K562 (cell line): ENCODE results near the gene PLEKHH2.

Experiments used
- E2F5 ChIP-seq: sonication (generic); formaldehyde crosslinking; IDR thresholded peaks from 2 replicates; pipeline ENCODE4 v1.8.0; 2022; ENCODE audit warnings: mild to moderate bottlenecking, missing genetic modification reagents
- EZH2 ChIP-seq: IDR thresholded peaks from 2 replicates; pipeline ENCODE4 v1.6.1; 2012; ENCODE audit warnings: low read depth, mild to moderate bottlenecking, inconsistent platforms, low read length, borderline replicate concordance
- HES1 ChIP-seq: fragments of 450-650 bp; IDR thresholded peaks from 2 replicates; pipeline ENCODE4 v1.6.1; 2016; ENCODE audit warnings: low read depth, mild to moderate bottlenecking, moderate library complexity
- HNRNPL ChIP-seq: fragments of 200-400 bp; formaldehyde crosslinking; IDR thresholded peaks from 2 replicates; pipeline ENCODE4 v1.6.1; 2017; ENCODE audit warnings: low read depth, mild to moderate bottlenecking, low read length
- KDM5B ChIP-seq: fragments of 200-600 bp; sonication (generic); IDR thresholded peaks from 2 replicates; pipeline ENCODE4 v1.6.1; 2012; ENCODE audit warnings: low read depth, mild to moderate bottlenecking, moderate library complexity, low read length, control low read depth, inconsistent platforms; ENCODE audit not compliant: insufficient replicate concordance
- MAFK ChIP-seq: IDR thresholded peaks from 2 replicates; pipeline ENCODE4 v1.6.1; 2011; ENCODE audit warnings: low read length, improper control_type of control experiment
- TCF7L2 ChIP-seq: fragments of 150-350 bp; IDR thresholded peaks from 2 replicates; pipeline ENCODE4 v1.6.1; 2016; ENCODE audit warnings: low read depth, mild to moderate bottlenecking, low read length, moderate library complexity
- ZBTB11 ChIP-seq, 3 experiments: fragments of 200-800 bp in 1 of 3; fragments of 250-450 bp in 1 of 3; fragments of 450-650 bp in 1 of 3; sonication (Bioruptor Pico) in 1 of 3; sonication (Bioruptor generic) in 1 of 3; formaldehyde crosslinking in 1 of 3; IDR thresholded peaks; 2 replicates each; pipeline versions ENCODE4 v1.6.1 to v1.8.0; 2016 to 2022; ENCODE audit warnings: mild to moderate bottlenecking in 2 of 3, missing genetic modification characterization in 2 of 3, missing compliant biosample characterization in 1 of 3, moderate library complexity in 1 of 3

- no peak for TF ChIP-seq EZH2
- no peak for TF ChIP-seq TCF7L2
- no peak for TF ChIP-seq HNRNPL
- no peak for TF ChIP-seq KDM5B
- no peak for TF ChIP-seq ZBTB11 (CRISPR knock-in tag; IDR thresholded peaks at IDR 0.05)
- TF ChIP-seq MAFK: no peak
- no peak for TF ChIP-seq E2F5 (CRISPR knock-in tag)
- TF ChIP-seq HES1: no peak
Measured at GRCh38 chr2:43725711-43726246, 88.7 kb downstream of the PLEKHH2 start.
